Lung (tissue), 12 donors: ENCODE measurements around the gene EFS. TPM values are rescaled to one million over a fixed set of nuclear protein-coding genes. Genes with fewer than 3 reads are reported as not detected.
"Not testable (repeated sequence)": the region's sequence is repeated elsewhere in the genome, so short reads cannot be mapped to it uniquely, and the experiment has no call there.

Experiments
- ATAC-seq: fragments of 200-7000 bp; cut with Tn5 transposase; one replicate; pipeline ENCODE4 v1.9.1; 2020; ENCODE audit warnings: moderate number of reproducible peaks; ENCODE audit not compliant: insufficient read depth, low FRiP score
- DNase-seq, 3 donors: peaks; one replicate each; pipeline ENCODE4 v3.0.0-alpha.2; 2013 to 2017
- H3K27ac ChIP-seq, 2 donors: one replicate each; pipeline ENCODE4 v1.5.1; 2013; ENCODE audit warnings: mild to moderate bottlenecking in 2 of 2, moderate library complexity in 2 of 2, control low read depth in 1 of 2, inconsistent platforms in 1 of 2, low read depth in 1 of 2, low read length in 1 of 2
- H3K27me3 ChIP-seq, 3 donors: one replicate each; pipeline ENCODE4 v1.5.1; 2013; ENCODE audit warnings: low read length in 2 of 3; ENCODE audit not compliant: control insufficient read depth in 3 of 3, insufficient read depth in 3 of 3
- H3K36me3 ChIP-seq, 4 donors: one replicate each; pipeline ENCODE4 v1.5.1; 2013; ENCODE audit warnings: low read length in 4 of 4, mild to moderate bottlenecking in 1 of 4, moderate library complexity in 1 of 4; ENCODE audit not compliant: control insufficient read depth in 4 of 4, insufficient read depth in 4 of 4
- H3K4me1 ChIP-seq, 5 donors: one replicate each; pipeline ENCODE4 v1.5.1; 2013; ENCODE audit warnings: low read length in 5 of 5, mild to moderate bottlenecking in 2 of 5, moderate library complexity in 1 of 5; ENCODE audit not compliant: control insufficient read depth in 5 of 5, insufficient read depth in 5 of 5
- H3K4me3 ChIP-seq: one replicate; pipeline ENCODE4 v1.5.1; 2013; ENCODE audit warnings: mild to moderate bottlenecking, control low read depth, moderate library complexity
- H3K9ac ChIP-seq, 2 donors: one replicate each; pipeline ENCODE4 v1.5.1; 2013; ENCODE audit warnings: low read length in 2 of 2, control low read depth in 1 of 2; ENCODE audit not compliant: insufficient read depth in 1 of 2
- H3K9me3 ChIP-seq, 4 donors: one replicate each; pipeline ENCODE4 v1.5.1; 2013; ENCODE audit warnings: low read length in 3 of 4, mild to moderate bottlenecking in 1 of 4, moderate library complexity in 1 of 4; ENCODE audit not compliant: control insufficient read depth in 4 of 4, insufficient read depth in 3 of 4
- CTCF ChIP-seq: IDR thresholded peaks from 2 replicates; pipeline ENCODE4 v1.5.1; 2012; ENCODE audit warnings: mild to moderate bottlenecking; ENCODE audit errors: control extremely low read depth, extremely low read depth
- WGBS, 2 donors: extraction: QIAGEN DNeasy Blood & Tissue Kit; methylation state at CpG; one replicate each; pipeline ENCODE4 v1.1.7; 2013; 5-methylcytosine and 5-hydroxymethylcytosine counted together
- polyA plus RNA-seq, 2 donors: library from polyadenylated mRNA; stranded (reverse); fragments of 200-250 nt; gene quantifications; one replicate each; pipeline ENCODE4 v1.2.1, GENCODE V29; 2013
- total RNA-seq, 2 donors: library from RNA; depleted of rRNA in 1 of 2; stranded (reverse); fragments of >200 nt in 1 of 2; gene quantifications; one replicate each; pipeline ENCODE4 v1.2.1, GENCODE V29; 2014 to 2021
- donor health status: control.
- donor health status: control.
- donor health status: Bipolar disorder and iron deficiency.
- donor health status: healthy.
- donor health status: DM: yes; HTN: yes; CAD: no.

Gene EFS
- total and polyA plus RNA-seq, 4 donors = 6.5 to 19.9 (median 12.7) TPM

GRCh38 chr14:23386999-23387398 is 22.0 kb upstream of the EFS start:
- no peak for DNase-seq
- Histone ChIP-seq H3K4me3 (no peak overlapping the region), H3K36me3 (peaks cover 0 to 10% (median 0%) of the 10 kb centered on the region in 4 donors), H3K27me3 (no peaks in the 10 kb centered on the region), H3K9me3 (no peaks in the 10 kb centered on the region), H3K9ac (no peak overlapping the region), H3K27ac (no peak overlapping the region), H3K4me1 (no peaks in the 10 kb centered on the region)
- no peak for TF ChIP-seq CTCF
- 82 to 97% methylated on average over 1 of the region's 1 CpG for WGBS, 2 donors
- no peak for ATAC-seq

- not testable (repeated sequence) for H3K9ac ChIP-seq, ATAC-seq, H3K4me3 ChIP-seq, H3K27me3 ChIP-seq, H3K27ac ChIP-seq, H3K4me1 ChIP-seq, DNase-seq, H3K9me3 ChIP-seq
- WGBS, 2 donors = 84 to 95% methylated on average over 17 of the region's 17 CpGs
- peaks cover 0 to 10% (median 0%) of the 10 kb centered on the region in 4 donors for H3K36me3 ChIP-seq
Observed at GRCh38 chr14:23386266-23386657, 21.3 kb upstream of the EFS start.

- Histone ChIP-seq H3K27ac (no peak overlapping the region), H3K4me1 (no peaks in the 10 kb centered on the region), H3K27me3 (no peaks in the 10 kb centered on the region), H3K36me3 (peaks cover 0 to 10% (median 0%) of the 10 kb centered on the region in 4 donors), H3K4me3 (no peak overlapping the region), H3K9ac (no peak overlapping the region), H3K9me3 (no peaks in the 10 kb centered on the region)
- 88 to 91% methylated on average over 18 of the region's 18 CpGs for WGBS, 2 donors
- ATAC-seq = no peak
- no peak for TF ChIP-seq CTCF
- DNase-seq = no peak
Observed at GRCh38 chr14:23385642-23386265, 20.8 kb upstream of the EFS start.

GRCh38 chr14:23385244-23385641 is 20.3 kb upstream of the EFS start:
- Histone ChIP-seq H3K27me3 (no peaks in the 10 kb centered on the region), H3K9ac (no peak overlapping the region), H3K4me1 (no peaks in the 10 kb centered on the region), H3K9me3 (no peaks in the 10 kb centered on the region), H3K4me3 (no peak overlapping the region), H3K36me3 (peaks cover 0 to 10% (median 0%) of the 10 kb centered on the region in 4 donors), H3K27ac (no peak overlapping the region)
- TF ChIP-seq CTCF = no peak
- ATAC-seq (no peak), DNase-seq (no peak)
- 80 to 85% methylated on average over 2 of the region's 2 CpGs for WGBS, 2 donors
